ENCODE data around the gene ATP6V0D1.

GRCh38 chr16:67514382-67514828, 33.4 kb upstream of the ATP6V0D1 start:
- TF ChIP-seq POLR2A (IDR thresholded peaks at IDR 0.05; ENCODE audit: low read depth, low read length) (no peak), POLR2AphosphoS5 (IDR thresholded peaks at IDR 0.05; ENCODE audit: low read depth, low read length) (no peak), TAF1 (IDR thresholded peaks at IDR 0.05; ENCODE audit: low read depth, low read length) (no peak), SPI1 (IDR thresholded peaks at IDR 0.05; ENCODE audit: low read depth, low read length) (peak; percentile 77), POU2F2 (IDR thresholded peaks at IDR 0.05; ENCODE audit: low read depth, low read length) (no peak), PAX5 (IDR thresholded peaks at IDR 0.05; ENCODE audit: insufficient read depth, low read length, severe bottlenecking) (no peak)

Measured in GM12891 (cell line).